Myocyte (in vitro differentiated cells): Measurements from ENCODE around the gene DUSP7. TPM values are rescaled to one million over a fixed set of nuclear protein-coding genes. Genes with fewer than 3 reads are reported as not detected.

Experiments
- DNase-seq: peaks from one replicate; pipeline ENCODE4 v3.0.0-alpha.2; 2012; ENCODE audit warnings: low read depth
- polyA plus RNA-seq: library from polyadenylated mRNA; unstranded; fragments of >200 nt; gene quantifications from one replicate; pipeline ENCODE4 v1.2.1, GENCODE V29; 2012; ENCODE audit warnings: missing spikeins
- total RNA-seq: library from RNA; depleted of rRNA; stranded (reverse); fragments of >200 nt; gene quantifications from 2 replicates; pipeline ENCODE4 v1.2.3, GENCODE V29; 2014

The DUSP7 gene
- total RNA-seq = 8.9 and 12.3 TPM in 2 replicates
- polyA plus RNA-seq = 10.9 TPM

- peak; percentile 79 for DNase-seq
These were observed at the start of gene DUSP7 for GRCh38 chr3:52056521-52056967. Gene DUSP7 (minus strand): TSS chr3:52056571. CDS start chr3:52056366, 205 bp downstream.

- DNase-seq = no peak
These were observed 48.6 kb upstream of the DUSP7 start for GRCh38 chr3:52104684-52105640.

GRCh38 chr3:52102934-52103333, 46.6 kb upstream of the DUSP7 start:
- DNase-seq = no peak

GRCh38 chr3:52099001-52099401, 42.6 kb upstream of the DUSP7 start:
- DNase-seq = no peak

- no peak for DNase-seq
These were observed 41.6 kb upstream of the DUSP7 start for GRCh38 chr3:52097851-52098507.

- no peak for DNase-seq
These were observed 39.8 kb upstream of the DUSP7 start for GRCh38 chr3:52095990-52096775.

GRCh38 chr3:52094571-52095485, 38.5 kb upstream of the DUSP7 start:
- DNase-seq = no peak

GRCh38 chr3:52093756-52094545, 37.6 kb upstream of the DUSP7 start:
- DNase-seq = peak; percentile 55

- DNase-seq = no peak
These were observed 36.5 kb upstream of the DUSP7 start for GRCh38 chr3:52092891-52093290.

GRCh38 chr3:52092271-52092660, 35.9 kb upstream of the DUSP7 start:
- DNase-seq = no peak

GRCh38 chr3:52091586-52092270, 35.4 kb upstream of the DUSP7 start:
- DNase-seq = peak; percentile 92

- DNase-seq = peak; percentile 93
These were observed 34.6 kb upstream of the DUSP7 start for GRCh38 chr3:52090933-52091468.

- peak; percentile 98 for DNase-seq
These were observed 34.0 kb upstream of the DUSP7 start for GRCh38 chr3:52090131-52090932.

GRCh38 chr3:52089691-52090090, 33.3 kb upstream of the DUSP7 start:
- no peak for DNase-seq

GRCh38 chr3:52088445-52089367, 32.3 kb upstream of the DUSP7 start:
- peak; percentile 88 for DNase-seq

GRCh38 chr3:52087731-52088130, 31.4 kb upstream of the DUSP7 start:
- DNase-seq = no peak
